Heart left ventricle (tissue), 16 donors: ENCODE measurements around the gene CDK6. TPM values are rescaled to one million over a fixed set of nuclear protein-coding genes. Genes with fewer than 3 reads are reported as not detected.
A peak's percentile ranks its signal among the peaks of the same experiment; 100 is the strongest.

Experiments used
- ATAC-seq, 4 donors: fragments of 200-7000 bp; cut with Tn5 transposase; one replicate each; pipeline ENCODE4 v1.9.1; 2020 to 2022; ENCODE audit warnings: moderate library complexity in 4 of 4, mild to moderate bottlenecking in 3 of 4, moderate number of reproducible peaks in 1 of 4
- DNase-seq, 5 donors: peaks; one replicate each; pipeline ENCODE4 v3.0.0-alpha.2; 2020
- H3K27ac ChIP-seq, 12 donors: fragments of 200-600 bp; sonication (generic) in 4 of 12; one replicate each; pipeline versions ENCODE4 v1.5.0 to v1.8.0; 2016 to 2022; ENCODE audit warnings: mild to moderate bottlenecking in 2 of 12
- H3K27me3 ChIP-seq, 9 donors: fragments of 200-600 bp; sonication (generic) in 2 of 9; one replicate each; pipeline versions ENCODE4 v1.5.1 to v1.8.0; 2016 to 2022; ENCODE audit warnings: mild to moderate bottlenecking in 3 of 9
- H3K36me3 ChIP-seq, 9 donors: fragments of 200-600 bp; sonication (generic) in 2 of 9; one replicate each; pipeline versions ENCODE4 v1.5.0 to v1.8.0; 2018 to 2022; ENCODE audit warnings: mild to moderate bottlenecking in 2 of 9
- H3K4me1 ChIP-seq, 12 donors: fragments of 200-600 bp; sonication (generic) in 4 of 12; one replicate each; pipeline versions ENCODE4 v1.5.0 to v1.8.0; 2016 to 2022; ENCODE audit warnings: mild to moderate bottlenecking in 3 of 12
- H3K4me3 ChIP-seq, 12 donors: fragments of 200-600 bp; sonication (generic) in 4 of 12; one replicate each; pipeline versions ENCODE4 v1.5.0 to v1.8.0; 2017 to 2022; ENCODE audit warnings: mild to moderate bottlenecking in 9 of 12, moderate library complexity in 4 of 12
- H3K9me3 ChIP-seq, 12 donors: fragments of 200-600 bp; sonication (generic) in 4 of 12; one replicate each; pipeline versions ENCODE4 v1.5.0 to v1.8.0; 2016 to 2022; ENCODE audit warnings: mild to moderate bottlenecking in 1 of 12
- CTCF ChIP-seq, 12 donors: fragments of 200-600 bp; sonication (generic) in 4 of 12; IDR thresholded peaks; one replicate each; pipeline versions ENCODE4 v1.5.0 to v1.8.0; 2018 to 2022; ENCODE audit warnings: antibody characterized with exemption in 12 of 12, mild to moderate bottlenecking in 5 of 12
- POLR2A ChIP-seq, 2 donors: fragments of 450-650 bp; IDR thresholded peaks; one replicate each; pipeline ENCODE4 v1.6.1; 2017; ENCODE audit warnings: antibody characterized with exemption in 2 of 2, mild to moderate bottlenecking in 2 of 2, moderate library complexity in 2 of 2
- WGBS, 4 donors: extraction: QIAGEN DNeasy Blood & Tissue Kit in 2 of 4; methylation state at CpG; one replicate each; pipeline versions ENCODE4 v1.1.5 to v1.1.7; 2013 to 2018; 5-methylcytosine and 5-hydroxymethylcytosine counted together
- intact Hi-C, 10 donors: fragments of 100-400 bp; cut with DNase I; formaldehyde crosslinking; loops; one replicate each; pipeline versions ENCODE4 v1.11.1 to v1.14.2; 2022
- polyA plus RNA-seq, 2 donors: library from polyadenylated mRNA; stranded (reverse); fragments of 200-250 nt; gene quantifications; one replicate each; pipeline ENCODE4 v1.2.3, GENCODE V29; 2013
- total RNA-seq, 9 donors: library from RNA; depleted of rRNA in 2 of 9; stranded (reverse); fragments of >200 nt in 2 of 9; fragmentation: NEBNext Ultra II Directional in 3 of 9; extraction: Animal tissue kit (Norgen Biotek cat#: 25700) in 3 of 9; gene quantifications; one replicate each; pipeline versions ENCODE4 v1.1.0 to v1.2.4, GENCODE V29; 2016 to 2023
- donor health status: ischemic (EF 13 %, LVEDD 7.1; RV severe dilation, severe dysfunction).
- donor health status: healthy with polysubstance abuse.
- donor health status: DM: no; HTN: yes; CAD: no.
- donor health status: DM: no; HTN: no; CAD: no.
- donor health status: ischemic (EF 25% LVEDD 6.9; RV normal size, moderate dysfunction).
- donor health status: ischemic (EF 25% LVEDD 5.7; RV mildly dilated, moderate dysfunction).
- donor health status: healthy.
- donor health status: DM: yes; HTN: yes; CAD: no.
- donor health status: ischemic (EF 35%, LVEDD 5.7; RV mildly dilated, moderate dysfunction).
- donor health status: nonischemic (EF 11% LVEDD 7.7; RV severe dilation, severe dysfunction).
- donor health status: DM: yes; HTN: yes; CAD: no.
- donor health status: PGD.
- donor health status: ischemic (EF 29% LVEDD 5.4; RV normal size, mild dysfunction).
- donor health status: nonischemic (EF 23%, LVEDD 6.1; RV moderate dilation, normal function).

The CDK6 gene
- total and polyA plus RNA-seq, 11 donors: 2.2 to 40.5 (median 18.7) TPM

GRCh38 chr7:92781117-92781720 lies 55.2 kb downstream of the CDK6 start:
- ATAC-seq (peak; percentile 73 to 94 (median 80)), DNase-seq (peak; percentile 41 to 58 (median 49))
- 18 to 34% (median 23%) methylated on average over 3 of the region's 3 CpGs for WGBS, 4 donors
- H3K36me3 ChIP-seq: no peaks in the 10 kb centered on the region
- peak overlapping the region in 11 of 12 donors; percentile 1 to 57 (median 35) for H3K27ac ChIP-seq
- H3K4me3 ChIP-seq: no peak overlapping the region
- TF ChIP-seq CTCF (IDR thresholded peaks at IDR 0.05): no peak
- TF ChIP-seq POLR2A (IDR thresholded peaks at IDR 0.05): no peak
- peaks cover 0 to 63% (median 43%) of the 10 kb centered on the region in 12 donors for H3K4me1 ChIP-seq
- intact Hi-C loops: loop anchor here in 6 of 10 donors (5.0 to 10.0 kb wide), 6 partner anchors 51 to 84 kb away; partner anchors contain the start of gene CDK6 (in 2 of the 6)
- no peaks in the 10 kb centered on the region for H3K27me3 ChIP-seq
- no peaks in the 10 kb centered on the region for H3K9me3 ChIP-seq

- Histone ChIP-seq H3K27ac (no peak overlapping the region), H3K36me3 (peaks cover 0 to 8% (median under 1%) of the 10 kb centered on the region in 9 donors), H3K4me3 (no peak overlapping the region), H3K9me3 (no peaks in the 10 kb centered on the region), H3K27me3 (no peaks in the 10 kb centered on the region), H3K4me1 (peaks cover 0 to 50% (median 31%) of the 10 kb centered on the region in 12 donors)
- DNase-seq (peak in 1 of 5 donors; percentile 36), ATAC-seq (peak in 1 of 4 donors; percentile 35)
- intact Hi-C loops: no loop called here
- no peak for TF ChIP-seq POLR2A (IDR thresholded peaks at IDR 0.05)
- TF ChIP-seq CTCF (IDR thresholded peaks at IDR 0.05): no peak
- 37 to 46% (median 39%) methylated on average over 5 of the region's 5 CpGs for WGBS, 4 donors
Measured at GRCh38 chr7:92778972-92779371, 57.4 kb downstream of the CDK6 start.

- Histone ChIP-seq H3K27me3 (no peaks in the 10 kb centered on the region), H3K9me3 (no peaks in the 10 kb centered on the region), H3K4me3 (no peak overlapping the region), H3K36me3 (peaks cover 0 to 17% (median 6%) of the 10 kb centered on the region in 9 donors), H3K4me1 (peaks cover 0 to 43% (median 31%) of the 10 kb centered on the region in 12 donors), H3K27ac (no peak overlapping the region)
- intact Hi-C loops: no loop called here
- ATAC-seq (no peak), DNase-seq (no peak)
- WGBS, 4 donors: 67 to 96% (median 80%) methylated on average over 1 of the region's 1 CpG
- TF ChIP-seq POLR2A (IDR thresholded peaks at IDR 0.05) (no peak), CTCF (IDR thresholded peaks at IDR 0.05) (no peak)
Measured at GRCh38 chr7:92777993-92778392, 58.4 kb downstream of the CDK6 start.

GRCh38 chr7:92773808-92774207 lies 62.6 kb downstream of the CDK6 start:
- Histone ChIP-seq H3K27me3 (no peaks in the 10 kb centered on the region), H3K4me1 (peaks cover 0 to 18% (median 3%) of the 10 kb centered on the region in 12 donors), H3K27ac (no peak overlapping the region), H3K36me3 (peaks cover 0 to 21% (median 6%) of the 10 kb centered on the region in 9 donors), H3K4me3 (no peak overlapping the region), H3K9me3 (no peaks in the 10 kb centered on the region)
- intact Hi-C loops: no loop called here
- no peak for ATAC-seq
- WGBS, 4 donors: 71 to 76% (median 73%) methylated on average over 4 of the region's 4 CpGs
- TF ChIP-seq CTCF (IDR thresholded peaks at IDR 0.05): no peak
- no peak for TF ChIP-seq POLR2A (IDR thresholded peaks at IDR 0.05)
- DNase-seq: no peak
